ENCODE results near the gene CLDN19. TPM values are rescaled to one million over a fixed set of nuclear protein-coding genes. Genes with fewer than 3 reads are reported as not detected.

The CLDN19 gene
- total and polyA plus RNA-seq, 2 donors (not counting 1 experiment from before 2014, with no cell fraction given) = 0.03 TPM; not detected in 1

- no peaks in the 10 kb centered on the region for H3K27me3 ChIP-seq (replicated peaks in 1 of 4; ENCODE audit: control extremely low read depth in 1 of 4, control insufficient read depth in 3 of 4, insufficient read depth in 4 of 4, low read length in 3 of 4)
- DNase-seq (no peak), ATAC-seq (ENCODE audit: low read depth) (no peak)
- no peaks in the 10 kb centered on the region for H3K27me3 Mint-ChIP-seq
- H4K20me1 ChIP-seq (ENCODE audit: control insufficient read depth, insufficient read depth, low read length, poor library complexity, severe bottlenecking) = no peaks in the 10 kb centered on the region
- H3K4me1 Mint-ChIP-seq = peaks cover 19% of the 10 kb centered on the region
- H3K4me2 ChIP-seq (replicated peaks; ENCODE audit: low read depth, low read length, poor library complexity, severe bottlenecking) = peak overlapping the region; percentile 84
- intact Hi-C loops (cut with micrococcal nuclease) = loop anchor here (5.0 to 10.0 kb wide), 3 partner anchors 602 to 1267 kb away; partner anchors contain the start of genes ELOVL1, IPO13 and SLC6A9
- H3K4me3 ChIP-seq (ENCODE audit: control extremely low read depth in 1 of 5, extremely low read depth in 1 of 5, insufficient read depth in 1 of 5, low read depth in 2 of 5, low read length in 4 of 5) = peak overlapping the region in 2 of 5 experiments; percentile 71 to 75
- H3K36me3 ChIP-seq (replicated peaks in 1 of 2; ENCODE audit: control extremely low read depth in 1 of 2, control insufficient read depth in 1 of 2, extremely low read depth in 1 of 2, insufficient read depth in 2 of 2, low read length in 1 of 2) = peaks cover 0 to 2% of the 10 kb centered on the region in 2 experiments
- H3K9ac ChIP-seq (ENCODE audit: low read length) = peak overlapping the region; percentile 80
- H3K4me3 Mint-ChIP-seq = no peak overlapping the region
- TF ChIP-seq EZH2 (IDR thresholded peaks at IDR 0.05; ENCODE audit: borderline replicate concordance, insufficient read depth, low read depth, low read length, poor library complexity, severe bottlenecking) (no peak), CTCF (IDR thresholded peaks at IDR 0.05) (no peak)
- H3K9me3 ChIP-seq (ENCODE audit: control extremely low read depth in 1 of 3, control insufficient read depth in 2 of 3, insufficient read depth in 1 of 3, low read length in 2 of 3) = no peaks in the 10 kb centered on the region
- no peak overlapping the region for H3K27ac ChIP-seq (ENCODE audit: low read length in 2 of 2)
- CTCF ChIA-PET = interaction anchor here (1.3 to 2.8 kb wide), 4 partner anchors 15 to 307 kb away, joined by 3 to 27 read pairs (median 10); partner anchors contain the start of gene YBX1
- no peaks in the 10 kb centered on the region for H3K9me3 Mint-ChIP-seq (ENCODE audit: insufficient read depth)
- no peak overlapping the region for H3K27ac Mint-ChIP-seq
- POLR2A ChIA-PET = no interaction called here
- peaks cover 75% of the 10 kb centered on the region for H3K79me2 ChIP-seq (ENCODE audit: control insufficient read depth, insufficient read depth, low read length)
- WGBS (ENCODE audit: insufficient coverage) = 100% methylated on average over 4 of the region's 7 CpGs
- peaks cover 27 to 31% of the 10 kb centered on the region in 2 donors for H3K4me1 ChIP-seq (ENCODE audit: control insufficient read depth in 2 of 2, insufficient read depth in 2 of 2, low read length in 2 of 2)
- H2AFZ ChIP-seq (ENCODE audit: insufficient read depth, low read depth, low read length, poor library complexity, severe bottlenecking) = no peak overlapping the region
Observed at GRCh38 chr1:42765269-42765668, 25.2 kb upstream of the CLDN19 start.

GRCh38 chr1:42762269-42762668 lies 22.2 kb upstream of the CLDN19 start:
- no peaks in the 10 kb centered on the region for H3K9me3 ChIP-seq (ENCODE audit: control extremely low read depth in 1 of 3, control insufficient read depth in 2 of 3, insufficient read depth in 1 of 3, low read length in 2 of 3)
- H3K27ac Mint-ChIP-seq = no peak overlapping the region
- peaks cover 45% of the 10 kb centered on the region for H3K79me2 ChIP-seq (ENCODE audit: control insufficient read depth, insufficient read depth, low read length)
- ChIA-PET CTCF (no interaction called here), POLR2A (no interaction called here)
- peaks cover 15% of the 10 kb centered on the region for H3K4me1 Mint-ChIP-seq
- H4K20me1 ChIP-seq (ENCODE audit: control insufficient read depth, insufficient read depth, low read length, poor library complexity, severe bottlenecking) = no peaks in the 10 kb centered on the region
- H3K4me1 ChIP-seq (ENCODE audit: control insufficient read depth in 2 of 2, insufficient read depth in 2 of 2, low read length in 2 of 2) = peaks cover 30 to 38% of the 10 kb centered on the region in 2 donors
- H3K27me3 Mint-ChIP-seq = no peaks in the 10 kb centered on the region
- TF ChIP-seq EZH2 (IDR thresholded peaks at IDR 0.05; ENCODE audit: borderline replicate concordance, insufficient read depth, low read depth, low read length, poor library complexity, severe bottlenecking) = no peak
- no peak for TF ChIP-seq CTCF (IDR thresholded peaks at IDR 0.05)
- ATAC-seq (ENCODE audit: low read depth) (no peak), DNase-seq (no peak)
- H2AFZ ChIP-seq (ENCODE audit: insufficient read depth, low read depth, low read length, poor library complexity, severe bottlenecking) = no peak overlapping the region
- no peak overlapping the region for H3K4me3 Mint-ChIP-seq
- H3K27ac ChIP-seq (ENCODE audit: low read length in 2 of 2) = no peak overlapping the region
- no peak overlapping the region for H3K4me2 ChIP-seq (replicated peaks; ENCODE audit: low read depth, low read length, poor library complexity, severe bottlenecking)
- H3K27me3 ChIP-seq (replicated peaks in 1 of 4; ENCODE audit: control extremely low read depth in 1 of 4, control insufficient read depth in 3 of 4, insufficient read depth in 4 of 4, low read length in 3 of 4) = no peaks in the 10 kb centered on the region
- intact Hi-C loops (cut with micrococcal nuclease) = loop anchor here (10.0 kb wide), 1 partner anchor 1183 kb away; the partner anchor contains the start of gene IPO13
- peaks cover 2 to 6% of the 10 kb centered on the region in 2 experiments for H3K36me3 ChIP-seq (replicated peaks in 1 of 2; ENCODE audit: control extremely low read depth in 1 of 2, control insufficient read depth in 1 of 2, extremely low read depth in 1 of 2, insufficient read depth in 2 of 2, low read length in 1 of 2)
- no peaks in the 10 kb centered on the region for H3K9me3 Mint-ChIP-seq (ENCODE audit: insufficient read depth)
- 56% methylated on average over 3 of the region's 5 CpGs for WGBS (ENCODE audit: insufficient coverage)
- no peak overlapping the region for H3K4me3 ChIP-seq (ENCODE audit: control extremely low read depth in 1 of 5, extremely low read depth in 1 of 5, insufficient read depth in 1 of 5, low read depth in 2 of 5, low read length in 4 of 5)
- H3K9ac ChIP-seq (ENCODE audit: low read length) = no peak overlapping the region

Measured in B cell (primary cell).